Activated naive CD4-positive, alpha-beta T cell treated with Interleukin-2 at 50 U/mL for 16 hours (primary cell): ENCODE data around the gene LMX1A.

Experiments
- DNase-seq: peaks from one replicate; pipeline ENCODE4 v3.0.0-alpha.2; 2020

LMX1A gene

GRCh38 chr1:165316153-165316772, 40.3 kb downstream of the LMX1A start:
- DNase-seq: no peak

- DNase-seq: no peak
These were observed 41.0 kb downstream of the LMX1A start for GRCh38 chr1:165315481-165315880.

- no peak for DNase-seq
These were observed 42.6 kb downstream of the LMX1A start for GRCh38 chr1:165313903-165314302.

- DNase-seq: no peak
These were observed 43.9 kb downstream of the LMX1A start for GRCh38 chr1:165312591-165312990.

- DNase-seq: no peak
These were observed 49.7 kb downstream of the LMX1A start for GRCh38 chr1:165306543-165307434.

- no peak for DNase-seq
These were observed 53.1 kb downstream of the LMX1A start for GRCh38 chr1:165303386-165303785.

GRCh38 chr1:165300400-165300903, 56.1 kb downstream of the LMX1A start:
- no peak for DNase-seq

GRCh38 chr1:165298203-165298820, 58.2 kb downstream of the LMX1A start:
- no peak for DNase-seq

GRCh38 chr1:165296205-165296604, 60.3 kb downstream of the LMX1A start:
- DNase-seq: no peak

- no peak for DNase-seq
These were observed 66.4 kb downstream of the LMX1A start for GRCh38 chr1:165290148-165290547.

GRCh38 chr1:165289556-165289955, 67.0 kb downstream of the LMX1A start:
- DNase-seq: no peak

- DNase-seq: no peak
These were observed 68.0 kb downstream of the LMX1A start for GRCh38 chr1:165288350-165289120.

GRCh38 chr1:165287781-165288180, 68.7 kb downstream of the LMX1A start:
- DNase-seq: no peak

GRCh38 chr1:165287329-165287728, 69.2 kb downstream of the LMX1A start:
- no peak for DNase-seq

GRCh38 chr1:165284454-165284853, 72.1 kb downstream of the LMX1A start:
- no peak for DNase-seq

GRCh38 chr1:165281207-165281901, 75.2 kb downstream of the LMX1A start:
- no peak for DNase-seq

- DNase-seq: no peak
These were observed 76.6 kb downstream of the LMX1A start for GRCh38 chr1:165279882-165280281.

GRCh38 chr1:165276314-165276713, 80.2 kb downstream of the LMX1A start:
- DNase-seq: no peak

GRCh38 chr1:165265196-165265838, 91.2 kb downstream of the LMX1A start:
- DNase-seq: no peak

- no peak for DNase-seq
These were observed 96.6 kb downstream of the LMX1A start for GRCh38 chr1:165259706-165260428.

- no peak for DNase-seq
These were observed 97.3 kb downstream of the LMX1A start for GRCh38 chr1:165259236-165259635.
